K562 (cell line): ENCODE data around the gene LAMTOR1. TPM values are rescaled to one million over a fixed set of nuclear protein-coding genes. Genes with fewer than 3 reads are reported as not detected.
A peak's percentile ranks its signal among the peaks of the same experiment; 100 is the strongest.

Experiments used
- CBX1 ChIP-seq: sonication (generic); IDR thresholded peaks from 2 replicates; pipeline ENCODE4 v1.6.1; 2016; ENCODE audit warnings: antibody characterized with exemption, low read depth, mild to moderate bottlenecking
- CREB1 ChIP-seq, 2 experiments: sonication (generic) in 1 of 2; formaldehyde crosslinking in 1 of 2; IDR thresholded peaks; 2 replicates each; pipeline versions ENCODE4 v1.6.1 to v1.8.0; 2012 to 2022; ENCODE audit warnings: inconsistent platforms in 1 of 2, mild to moderate bottlenecking in 1 of 2, missing genetic modification reagents in 1 of 2, moderate library complexity in 1 of 2
- E2F6 ChIP-seq, 2 experiments: IDR thresholded peaks; 2 replicates each; pipeline ENCODE4 v1.6.1; 2011; ENCODE audit warnings: borderline replicate concordance in 1 of 2, control low read depth in 1 of 2, low read depth in 1 of 2, low read length in 1 of 2, mild to moderate bottlenecking in 1 of 2, mixed read lengths in 1 of 2, moderate library complexity in 1 of 2; ENCODE audit not compliant: insufficient read depth in 1 of 2, insufficient read length in 1 of 2, poor library complexity in 1 of 2, severe bottlenecking in 1 of 2; ENCODE audit errors: extremely low read depth in 1 of 2
- ERF ChIP-seq: fragments of 450-650 bp; formaldehyde crosslinking; IDR thresholded peaks from 2 replicates; pipeline ENCODE4 v1.4.0; 2020; ENCODE audit warnings: mild to moderate bottlenecking, mixed read lengths
- HDAC3 ChIP-seq: fragments of 450-650 bp; IDR thresholded peaks from 2 replicates; pipeline ENCODE4 v1.6.1; 2018; ENCODE audit warnings: borderline replicate concordance, mild to moderate bottlenecking, moderate library complexity; ENCODE audit not compliant: partially characterized antibody
- KHSRP ChIP-seq: fragments of 450-650 bp; IDR thresholded peaks from 2 replicates; pipeline ENCODE4 v1.6.1; 2017
- PCBP1 ChIP-seq: fragments of 200-400 bp; formaldehyde crosslinking; IDR thresholded peaks from 2 replicates; pipeline ENCODE4 v1.6.1; 2018; ENCODE audit warnings: mild to moderate bottlenecking, low read depth, low read length; ENCODE audit not compliant: poor library complexity, severe bottlenecking
- SMARCA5 ChIP-seq: fragments of 450-650 bp; IDR thresholded peaks from 2 replicates; pipeline ENCODE4 v1.6.1; 2016
- ZFP36 ChIP-seq: fragments of 150-350 bp; IDR thresholded peaks from 2 replicates; pipeline ENCODE4 v1.6.1; 2018; ENCODE audit warnings: low read length, low read depth; ENCODE audit not compliant: partially characterized antibody
- ZFX ChIP-seq: sonication (generic); formaldehyde crosslinking; IDR thresholded peaks from 2 replicates; pipeline ENCODE4 v1.8.0; 2022; ENCODE audit warnings: mild to moderate bottlenecking, missing genetic modification reagents, moderate library complexity
- ZNF197 ChIP-seq: fragments of 200-800 bp; sonication (Bioruptor generic); IDR thresholded peaks from 2 replicates; pipeline ENCODE4 v1.6.1; 2016; ENCODE audit warnings: low read depth, missing genetic modification characterization, missing compliant biosample characterization
- ZNF395 ChIP-seq: fragments of 200-800 bp; sonication (Bioruptor generic); IDR thresholded peaks from 2 replicates; pipeline ENCODE4 v1.6.1; 2017; ENCODE audit warnings: missing genetic modification characterization, missing compliant biosample characterization
- ZNF644 ChIP-seq: fragments of 200-800 bp; sonication (Bioruptor generic); IDR thresholded peaks from 2 replicates; pipeline ENCODE4 v1.6.1; 2016; ENCODE audit warnings: low read depth, missing genetic modification characterization, missing compliant biosample characterization
- polyA plus RNA-seq, 8 experiments: library from polyadenylated mRNA; depleted of rRNA in 4 of 8; stranded (reverse) in 5 of 8; unstranded in 3 of 8; fragments of >200 nt; fragmentation: Nextera tagmentation in 2 of 8; fragmentation: Illumina TruSeq in 1 of 8; extraction: Ambion mirVana in 2 of 8; extraction: Trizol in 1 of 8; gene quantifications; 2 replicates each; pipeline versions ENCODE4 v1.2.1 to v1.2.3, GENCODE V29; 2011 to 2014; ENCODE audit warnings: inconsistent platforms in 1 of 8, missing spikeins in 1 of 8
- total RNA-seq, 7 experiments: library from RNA; depleted of rRNA in 6 of 7; stranded (reverse); fragments of >200 nt in 6 of 7; fragmentation: Illumina TruSeq in 2 of 7; extraction: Trizol in 2 of 7; gene quantifications; 2 replicates each; pipeline versions ENCODE4 v1.2.1 to v1.2.3, GENCODE V29; 2011 to 2021; ENCODE audit warnings: low replicate concordance in 1 of 7

The LAMTOR1 gene
- total and polyA plus RNA-seq, 9 of the 15 experiments (the other 6 are each of a cell fraction or from before 2014, with no cell fraction given), result 62.6 to 104 (median 85.3) TPM

- TF ChIP-seq ZNF395, result 0 out of 2 replicates have a peak, but pooled peaks have one; percentile 50
- TF ChIP-seq ZFX (CRISPR knock-in tag), result peak; percentile 74
- TF ChIP-seq ZFP36, result peak; percentile 23
- peak; percentile 60; the same call in 1 of the 2 replicates for TF ChIP-seq ERF (CRISPR knock-in tag)
- peak; percentile 94 for TF ChIP-seq SMARCA5
- peak in 1 of 2 experiments; percentile 30 for TF ChIP-seq E2F6 (IDR thresholded peaks at IDR 0.05; ENCODE audit: borderline replicate concordance in 1 of 2, extremely low read depth in 1 of 2, insufficient read depth in 1 of 2, insufficient read length in 1 of 2, low read depth in 1 of 2, low read length in 1 of 2, poor library complexity in 1 of 2, severe bottlenecking in 1 of 2)
- peak; percentile 82; the same call in 1 of the 2 replicates for TF ChIP-seq CBX1
- no peak for TF ChIP-seq KHSRP
- no peak for TF ChIP-seq CREB1 (IDR thresholded peaks at IDR 0.05)
- peak; percentile 37; the same call in 1 of the 2 replicates for TF ChIP-seq CREB1 (CRISPR knock-in tag; IDR thresholded peaks at IDR 0.05)
- TF ChIP-seq PCBP1, result no peak
- 0 out of 2 replicates have a peak, but pooled peaks have one; percentile 25 for TF ChIP-seq ZNF644 (tag)
- 0 out of 2 replicates have a peak, but pooled peaks have one; percentile 19 for TF ChIP-seq ZNF197
- TF ChIP-seq HDAC3, result peak; percentile 53
Observed at GRCh38 chr11:72111300-72112142, 8.4 kb upstream of the LAMTOR1 start (continued).
